Neural cell (in vitro differentiated cells): ENCODE data around the gene FHOD3.

Experiments
- EP300 ChIP-seq: fragments of 450-650 bp; conservative IDR thresholded peaks from 2 replicates; pipeline ENCODE4 v1.6.1; 2014; ENCODE audit warnings: antibody characterized with exemption, mild to moderate bottlenecking, moderate library complexity; ENCODE audit not compliant: poor library complexity, severe bottlenecking
- EZH2 ChIP-seq: fragments of 200-600, 300-800 bp; shearing (Covaris generic), sonication (generic); IDR thresholded peaks from 2 replicates; pipeline ENCODE4 v1.6.1; 2014; ENCODE audit warnings: antibody characterized with exemption, low read length, borderline replicate concordance, mild to moderate bottlenecking; ENCODE audit not compliant: insufficient read depth, poor library complexity, severe bottlenecking
- MXI1 ChIP-seq: fragments of 450-650 bp; conservative IDR thresholded peaks from 2 replicates; pipeline ENCODE4 v1.6.1; 2014; ENCODE audit warnings: antibody characterized with exemption, mild to moderate bottlenecking; ENCODE audit not compliant: poor library complexity, severe bottlenecking
- POLR2AphosphoS5 ChIP-seq: IDR thresholded peaks from 2 replicates; pipeline ENCODE4 v1.6.1; 2012
- RAD21 ChIP-seq: fragments of 450-650 bp; conservative IDR thresholded peaks from 2 replicates; pipeline ENCODE4 v1.6.1; 2014; ENCODE audit warnings: antibody characterized with exemption, mild to moderate bottlenecking, moderate library complexity
- REST ChIP-seq: IDR thresholded peaks from 2 replicates; pipeline ENCODE4 v1.6.1; 2012; ENCODE audit warnings: borderline replicate concordance
- SMC3 ChIP-seq: fragments of 450-650 bp; conservative IDR thresholded peaks from 2 replicates; pipeline ENCODE4 v1.6.1; 2014; ENCODE audit warnings: antibody characterized with exemption, mild to moderate bottlenecking, moderate library complexity; ENCODE audit not compliant: poor library complexity
- TF ChIP-seq, protein P1 (sequence below): fragments of 450-650 bp; IDR thresholded peaks from 2 replicates; pipeline ENCODE4 v1.5.1; 2014; ENCODE audit warnings: antibody characterized with exemption, mild to moderate bottlenecking, moderate library complexity; ENCODE audit not compliant: poor library complexity, severe bottlenecking

- TF ChIP-seq, protein P1, sequence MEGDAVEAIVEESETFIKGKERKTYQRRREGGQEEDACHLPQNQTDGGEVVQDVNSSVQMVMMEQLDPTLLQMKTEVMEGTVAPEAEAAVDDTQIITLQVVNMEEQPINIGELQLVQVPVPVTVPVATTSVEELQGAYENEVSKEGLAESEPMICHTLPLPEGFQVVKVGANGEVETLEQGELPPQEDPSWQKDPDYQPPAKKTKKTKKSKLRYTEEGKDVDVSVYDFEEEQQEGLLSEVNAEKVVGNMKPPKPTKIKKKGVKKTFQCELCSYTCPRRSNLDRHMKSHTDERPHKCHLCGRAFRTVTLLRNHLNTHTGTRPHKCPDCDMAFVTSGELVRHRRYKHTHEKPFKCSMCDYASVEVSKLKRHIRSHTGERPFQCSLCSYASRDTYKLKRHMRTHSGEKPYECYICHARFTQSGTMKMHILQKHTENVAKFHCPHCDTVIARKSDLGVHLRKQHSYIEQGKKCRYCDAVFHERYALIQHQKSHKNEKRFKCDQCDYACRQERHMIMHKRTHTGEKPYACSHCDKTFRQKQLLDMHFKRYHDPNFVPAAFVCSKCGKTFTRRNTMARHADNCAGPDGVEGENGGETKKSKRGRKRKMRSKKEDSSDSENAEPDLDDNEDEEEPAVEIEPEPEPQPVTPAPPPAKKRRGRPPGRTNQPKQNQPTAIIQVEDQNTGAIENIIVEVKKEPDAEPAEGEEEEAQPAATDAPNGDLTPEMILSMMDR: no peak
- TF ChIP-seq SMC3 (no peak), REST (no peak), POLR2AphosphoS5 (no peak), MXI1 (no peak), EP300 (no peak), RAD21 (no peak), EZH2 (no peak)
Measured at GRCh38 chr18:36522509-36522908, 225.0 kb downstream of the FHOD3 start.
